Neural cell (in vitro differentiated cells): Measurements from ENCODE around the gene ZBTB11. TPM values are rescaled to one million over a fixed set of nuclear protein-coding genes. Genes with fewer than 3 reads are reported as not detected.
A peak's percentile ranks its signal among the peaks of the same experiment; 100 is the strongest.
"Not testable (repeated sequence)": the region's sequence is repeated elsewhere in the genome, so short reads cannot be mapped to it uniquely, and the experiment has no call there.

Source experiments
- H2AFZ ChIP-seq: fragments of 200-600, 300-800 bp; sonication (generic), shearing (Covaris generic); 2 replicates; pipeline ENCODE4 v1.6.0; 2014; ENCODE audit warnings: low read depth, mild to moderate bottlenecking, antibody characterized with exemption, low read length, moderate library complexity
- H3F3A ChIP-seq: fragments of 200-600 bp; shearing (Covaris generic); 2 replicates; pipeline ENCODE4 v1.6.1; 2016; ENCODE audit warnings: mild to moderate bottlenecking, moderate library complexity, mixed read lengths, antibody characterized with exemption, low read length; ENCODE audit not compliant: insufficient read depth, poor library complexity, severe bottlenecking
- H3K27ac ChIP-seq: fragments of 200-600, 300-800 bp; sonication (generic), shearing (Covaris generic); 2 replicates; pipeline ENCODE4 v1.5.1; 2014; ENCODE audit warnings: mild to moderate bottlenecking, low read length, moderate library complexity
- H3K27me3 ChIP-seq: fragments of 300-800, 200-600 bp; sonication (generic), shearing (Covaris generic); 2 replicates; pipeline ENCODE4 v1.6.0; 2014; ENCODE audit warnings: mild to moderate bottlenecking, low read depth, low read length, moderate library complexity; ENCODE audit not compliant: insufficient read depth
- H3K36me3 ChIP-seq: fragments of 300-800, 200-600 bp; sonication (generic), shearing (Covaris generic); 2 replicates; pipeline ENCODE4 v1.5.1; 2014; ENCODE audit warnings: mild to moderate bottlenecking, antibody characterized with exemption, low read length, moderate library complexity; ENCODE audit not compliant: insufficient read depth
- H3K4me2 ChIP-seq: fragments of 300-800, 200-600 bp; sonication (generic), shearing (Covaris generic); 2 replicates; pipeline ENCODE4 v1.6.0; 2014; ENCODE audit warnings: mild to moderate bottlenecking, low read length
- H3K4me3 ChIP-seq: fragments of 300-800, 200-600 bp; sonication (generic), shearing (Covaris generic); 2 replicates; pipeline ENCODE4 v1.5.1; 2014; ENCODE audit warnings: mild to moderate bottlenecking, low read length, moderate library complexity
- H3K79me2 ChIP-seq: fragments of 200-600 bp; shearing (Covaris generic); replicated peaks from 2 replicates; pipeline ENCODE4 v1.6.0; 2014; ENCODE audit warnings: mild to moderate bottlenecking, low read length, moderate library complexity; ENCODE audit not compliant: insufficient read depth
- H3K9ac ChIP-seq: fragments of 300-800, 200-600 bp; sonication (generic), shearing (Covaris generic); 2 replicates; pipeline ENCODE4 v1.6.1; 2016; ENCODE audit warnings: mild to moderate bottlenecking, low read length, mixed read lengths
- H3K9me2 ChIP-seq: fragments of 200-600 bp; shearing (Covaris generic); 2 replicates; pipeline ENCODE4 v1.6.1; 2016; ENCODE audit warnings: mild to moderate bottlenecking, low read length, mixed read lengths; ENCODE audit not compliant: insufficient read depth
- H3K9me3 ChIP-seq: fragments of 200-600, 300-800 bp; sonication (generic), shearing (Covaris generic); 2 replicates; pipeline ENCODE4 v1.6.1; 2016; ENCODE audit warnings: mild to moderate bottlenecking, mixed run types, low read length, moderate library complexity, mixed read lengths
- H4K20me1 ChIP-seq: fragments of 200-600 bp; shearing (Covaris generic); 2 replicates; pipeline ENCODE4 v1.6.1; 2016; ENCODE audit warnings: mild to moderate bottlenecking, mixed run types; ENCODE audit not compliant: insufficient read depth
- EP300 ChIP-seq: fragments of 450-650 bp; conservative IDR thresholded peaks from 2 replicates; pipeline ENCODE4 v1.6.1; 2014; ENCODE audit warnings: antibody characterized with exemption, mild to moderate bottlenecking, moderate library complexity; ENCODE audit not compliant: poor library complexity, severe bottlenecking
- EZH2 ChIP-seq: fragments of 200-600, 300-800 bp; shearing (Covaris generic), sonication (generic); IDR thresholded peaks from 2 replicates; pipeline ENCODE4 v1.6.1; 2014; ENCODE audit warnings: antibody characterized with exemption, low read length, borderline replicate concordance, mild to moderate bottlenecking; ENCODE audit not compliant: insufficient read depth, poor library complexity, severe bottlenecking
- MXI1 ChIP-seq: fragments of 450-650 bp; conservative IDR thresholded peaks from 2 replicates; pipeline ENCODE4 v1.6.1; 2014; ENCODE audit warnings: antibody characterized with exemption, mild to moderate bottlenecking; ENCODE audit not compliant: poor library complexity, severe bottlenecking
- POLR2AphosphoS5 ChIP-seq: IDR thresholded peaks from 2 replicates; pipeline ENCODE4 v1.6.1; 2012
- RAD21 ChIP-seq: fragments of 450-650 bp; conservative IDR thresholded peaks from 2 replicates; pipeline ENCODE4 v1.6.1; 2014; ENCODE audit warnings: antibody characterized with exemption, mild to moderate bottlenecking, moderate library complexity
- SMC3 ChIP-seq: fragments of 450-650 bp; conservative IDR thresholded peaks from 2 replicates; pipeline ENCODE4 v1.6.1; 2014; ENCODE audit warnings: antibody characterized with exemption, mild to moderate bottlenecking, moderate library complexity; ENCODE audit not compliant: poor library complexity
- TAF1 ChIP-seq: IDR thresholded peaks from 2 replicates; pipeline ENCODE4 v1.6.1; 2012; ENCODE audit warnings: low read depth
- polyA plus RNA-seq: library from polyadenylated mRNA; depleted of rRNA; stranded (reverse); fragments of >200 nt; gene quantifications from 2 replicates; pipeline ENCODE4 v1.2.3, GENCODE V29; 2014
- TF ChIP-seq, protein P1 (sequence below): IDR thresholded peaks from 2 replicates; pipeline ENCODE4 v1.6.1; 2012; ENCODE audit warnings: borderline replicate concordance
- TF ChIP-seq, protein P2 (sequence below): fragments of 450-650 bp; IDR thresholded peaks from 2 replicates; pipeline ENCODE4 v1.5.1; 2014; ENCODE audit warnings: antibody characterized with exemption, mild to moderate bottlenecking, moderate library complexity; ENCODE audit not compliant: poor library complexity, severe bottlenecking

The ZBTB11 gene
- polyA plus RNA-seq, 1 donor from 2014 or later = 23.5 TPM

DNA sequence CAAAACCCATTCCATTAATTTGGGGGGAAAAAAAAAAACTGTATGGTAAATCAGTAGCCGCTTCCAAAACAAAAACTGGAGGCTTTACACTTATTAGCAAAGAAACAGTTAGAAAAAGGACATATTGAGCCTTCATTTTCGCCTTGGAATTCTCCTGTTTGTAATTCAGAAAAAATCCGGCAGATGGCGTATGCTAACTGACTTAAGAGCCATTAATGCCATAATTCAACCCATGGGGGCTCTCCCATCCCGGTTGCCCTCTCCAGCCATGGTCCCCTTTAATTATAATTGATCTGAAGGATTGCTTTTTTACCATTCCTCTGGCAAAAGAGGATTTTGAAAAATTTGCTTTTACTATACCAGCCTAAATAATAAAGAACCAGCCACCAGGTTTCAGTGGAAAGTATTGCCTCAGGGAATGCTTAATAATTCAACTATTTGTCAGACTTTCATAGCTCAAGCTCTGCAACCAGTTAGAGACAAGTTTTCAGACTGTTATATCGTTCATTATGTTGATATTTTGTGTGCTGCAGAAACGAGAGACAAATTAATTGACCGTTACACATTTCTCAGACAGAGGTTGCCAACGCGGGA, 18.9 kb upstream of the ZBTB11 start:
- Histone ChIP-seq H3F3A (no peaks in the 10 kb centered on the region), H4K20me1 (no peaks in the 10 kb centered on the region), H3K4me3 (no peak overlapping the region), H3K36me3 (no peaks in the 10 kb centered on the region), H2AFZ (no peak overlapping the region), H3K9me3 (no peaks in the 10 kb centered on the region), H3K27me3 (no peaks in the 10 kb centered on the region), H3K4me2 (no peak overlapping the region), H3K9ac (no peak overlapping the region), H3K79me2 (no peaks in the 10 kb centered on the region), H3K27ac (no peak overlapping the region), H3K9me2 (no peaks in the 10 kb centered on the region)
- TF ChIP-seq TAF1 (no peak), EZH2 (no peak), RAD21 (peak; percentile 70), MXI1 (no peak), POLR2AphosphoS5 (no peak), EP300 (no peak), SMC3 (peak; percentile 79)
- TF ChIP-seq, protein P1, sequence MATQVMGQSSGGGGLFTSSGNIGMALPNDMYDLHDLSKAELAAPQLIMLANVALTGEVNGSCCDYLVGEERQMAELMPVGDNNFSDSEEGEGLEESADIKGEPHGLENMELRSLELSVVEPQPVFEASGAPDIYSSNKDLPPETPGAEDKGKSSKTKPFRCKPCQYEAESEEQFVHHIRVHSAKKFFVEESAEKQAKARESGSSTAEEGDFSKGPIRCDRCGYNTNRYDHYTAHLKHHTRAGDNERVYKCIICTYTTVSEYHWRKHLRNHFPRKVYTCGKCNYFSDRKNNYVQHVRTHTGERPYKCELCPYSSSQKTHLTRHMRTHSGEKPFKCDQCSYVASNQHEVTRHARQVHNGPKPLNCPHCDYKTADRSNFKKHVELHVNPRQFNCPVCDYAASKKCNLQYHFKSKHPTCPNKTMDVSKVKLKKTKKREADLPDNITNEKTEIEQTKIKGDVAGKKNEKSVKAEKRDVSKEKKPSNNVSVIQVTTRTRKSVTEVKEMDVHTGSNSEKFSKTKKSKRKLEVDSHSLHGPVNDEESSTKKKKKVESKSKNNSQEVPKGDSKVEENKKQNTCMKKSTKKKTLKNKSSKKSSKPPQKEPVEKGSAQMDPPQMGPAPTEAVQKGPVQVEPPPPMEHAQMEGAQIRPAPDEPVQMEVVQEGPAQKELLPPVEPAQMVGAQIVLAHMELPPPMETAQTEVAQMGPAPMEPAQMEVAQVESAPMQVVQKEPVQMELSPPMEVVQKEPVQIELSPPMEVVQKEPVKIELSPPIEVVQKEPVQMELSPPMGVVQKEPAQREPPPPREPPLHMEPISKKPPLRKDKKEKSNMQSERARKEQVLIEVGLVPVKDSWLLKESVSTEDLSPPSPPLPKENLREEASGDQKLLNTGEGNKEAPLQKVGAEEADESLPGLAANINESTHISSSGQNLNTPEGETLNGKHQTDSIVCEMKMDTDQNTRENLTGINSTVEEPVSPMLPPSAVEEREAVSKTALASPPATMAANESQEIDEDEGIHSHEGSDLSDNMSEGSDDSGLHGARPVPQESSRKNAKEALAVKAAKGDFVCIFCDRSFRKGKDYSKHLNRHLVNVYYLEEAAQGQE = no peak
- TF ChIP-seq, protein P2, sequence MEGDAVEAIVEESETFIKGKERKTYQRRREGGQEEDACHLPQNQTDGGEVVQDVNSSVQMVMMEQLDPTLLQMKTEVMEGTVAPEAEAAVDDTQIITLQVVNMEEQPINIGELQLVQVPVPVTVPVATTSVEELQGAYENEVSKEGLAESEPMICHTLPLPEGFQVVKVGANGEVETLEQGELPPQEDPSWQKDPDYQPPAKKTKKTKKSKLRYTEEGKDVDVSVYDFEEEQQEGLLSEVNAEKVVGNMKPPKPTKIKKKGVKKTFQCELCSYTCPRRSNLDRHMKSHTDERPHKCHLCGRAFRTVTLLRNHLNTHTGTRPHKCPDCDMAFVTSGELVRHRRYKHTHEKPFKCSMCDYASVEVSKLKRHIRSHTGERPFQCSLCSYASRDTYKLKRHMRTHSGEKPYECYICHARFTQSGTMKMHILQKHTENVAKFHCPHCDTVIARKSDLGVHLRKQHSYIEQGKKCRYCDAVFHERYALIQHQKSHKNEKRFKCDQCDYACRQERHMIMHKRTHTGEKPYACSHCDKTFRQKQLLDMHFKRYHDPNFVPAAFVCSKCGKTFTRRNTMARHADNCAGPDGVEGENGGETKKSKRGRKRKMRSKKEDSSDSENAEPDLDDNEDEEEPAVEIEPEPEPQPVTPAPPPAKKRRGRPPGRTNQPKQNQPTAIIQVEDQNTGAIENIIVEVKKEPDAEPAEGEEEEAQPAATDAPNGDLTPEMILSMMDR = peak; percentile 81

DNA sequence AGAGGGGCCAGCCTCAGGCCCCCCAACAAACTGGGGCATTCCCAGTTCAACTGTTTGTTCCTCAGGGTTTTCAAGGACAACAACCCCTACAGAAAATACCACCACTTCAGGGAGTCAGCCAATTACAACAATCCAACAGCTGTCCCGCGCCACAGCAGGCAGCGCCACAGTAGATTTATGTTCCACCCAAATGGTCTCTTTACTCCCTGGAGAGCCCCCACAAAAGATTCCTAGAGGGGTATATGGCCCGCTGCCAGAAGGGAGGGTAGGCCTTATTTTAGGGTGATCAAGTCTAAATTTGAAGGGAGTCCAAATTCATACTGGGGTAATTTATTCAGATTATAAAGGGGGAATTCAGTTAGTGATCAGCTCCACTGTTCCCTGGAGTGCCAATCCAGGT, 17.9 kb upstream of the ZBTB11 start:
- H3K27ac ChIP-seq = not testable (repeated sequence)

DNA sequence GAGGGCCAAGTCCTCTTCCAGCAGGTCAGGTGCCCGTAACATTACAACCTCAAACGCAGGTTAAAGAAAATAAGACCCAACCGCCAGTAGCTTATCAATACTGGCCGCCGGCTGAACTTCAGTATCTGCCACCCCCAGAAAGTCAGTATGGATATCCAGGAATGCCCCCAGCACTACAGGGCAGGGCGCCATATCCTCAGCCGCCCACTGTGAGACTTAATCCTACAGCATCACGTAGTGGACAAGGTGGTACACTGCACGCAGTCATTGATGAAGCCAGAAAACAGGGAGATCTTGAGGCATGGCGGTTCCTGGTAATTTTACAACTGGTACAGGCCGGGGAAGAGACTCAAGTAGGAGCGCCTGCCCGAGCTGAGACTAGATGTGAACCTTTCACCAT, 16.6 kb upstream of the ZBTB11 start:
- H3K9me2 ChIP-seq, H3F3A ChIP-seq, H3K9ac ChIP-seq, H3K4me3 ChIP-seq, H3K9me3 ChIP-seq, H3K79me2 ChIP-seq, H3K27me3 ChIP-seq, H2AFZ ChIP-seq, H3K27ac ChIP-seq, H3K36me3 ChIP-seq, H3K4me2 ChIP-seq, H4K20me1 ChIP-seq: not testable (repeated sequence)
- TF ChIP-seq, protein P2 = peak; percentile 42

More for the DNA sequence above, 17.9 kb upstream of the ZBTB11 start:
- not testable (repeated sequence) for H3K4me2 ChIP-seq, H3K4me3 ChIP-seq, H3K27me3 ChIP-seq, H3F3A ChIP-seq, H3K9ac ChIP-seq, H2AFZ ChIP-seq, H3K36me3 ChIP-seq, H3K9me2 ChIP-seq, H3K79me2 ChIP-seq, H4K20me1 ChIP-seq, H3K9me3 ChIP-seq

DNA sequence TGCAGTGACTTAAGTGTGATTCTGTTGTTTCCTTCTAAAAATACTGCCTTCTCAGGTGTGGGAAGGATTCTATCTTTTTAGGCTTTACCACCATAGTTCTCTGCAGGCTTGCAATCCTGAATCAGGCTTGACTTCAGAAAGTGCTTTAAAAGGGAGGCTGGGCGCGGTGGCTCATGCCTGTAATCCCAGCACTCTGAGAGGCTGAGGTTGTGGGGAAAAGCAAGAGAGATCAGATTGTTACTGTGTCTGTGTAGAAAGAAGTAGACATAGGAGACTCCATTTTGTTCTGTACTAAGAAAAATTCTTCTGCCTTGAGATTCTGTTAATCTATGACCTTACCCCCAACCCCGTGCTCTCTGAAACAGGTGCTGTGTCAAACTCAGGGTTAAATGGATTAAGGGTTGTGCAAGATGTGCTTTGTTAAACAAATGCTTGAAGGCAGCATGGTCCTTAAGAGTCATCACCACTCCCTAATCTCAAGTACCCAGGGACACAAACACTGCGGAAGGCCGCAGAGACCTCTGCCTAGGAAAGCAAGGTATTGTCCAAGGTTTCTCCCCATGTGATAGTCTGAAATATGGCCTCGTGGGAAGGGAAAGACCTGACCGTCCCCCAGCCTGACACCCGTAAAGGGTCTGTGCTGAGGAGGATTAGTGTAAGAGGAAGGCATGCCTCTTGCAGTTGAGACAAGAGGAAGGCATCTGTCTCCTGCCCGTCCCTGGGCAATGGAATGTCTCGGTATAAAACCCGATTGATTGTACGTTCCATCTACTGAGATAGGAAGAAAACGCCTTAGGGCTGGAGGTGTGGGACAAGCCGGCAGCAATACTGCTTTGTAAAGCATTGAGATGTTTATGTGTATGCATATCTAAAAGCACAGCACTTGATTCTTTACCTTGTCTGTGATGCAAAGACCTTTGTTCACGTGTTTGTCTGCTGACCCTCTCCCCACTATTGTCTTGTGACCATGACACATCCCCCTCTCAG, 15.0 kb upstream of the ZBTB11 start:
- H3K36me3 ChIP-seq, H3F3A ChIP-seq, H3K79me2 ChIP-seq, H3K4me3 ChIP-seq, H4K20me1 ChIP-seq, H3K9me3 ChIP-seq, H3K27me3 ChIP-seq, H3K4me2 ChIP-seq, H2AFZ ChIP-seq, H3K9ac ChIP-seq, H3K9me2 ChIP-seq, H3K27ac ChIP-seq: not testable (repeated sequence)
